Caco-2 (cell line): ENCODE measurements around the gene AUTS2. TPM values are rescaled to one million over a fixed set of nuclear protein-coding genes. Genes with fewer than 3 reads are reported as not detected.

Experiments
- BruUV-seq: library from RNA; stranded (reverse); fragments of 400-500 nt; replicated peaks from 2 replicates; lab custom pipeline; 2021; lab: Mats Ljungman, UMichigan
- CTCF ChIA-PET: fragments of 300-600 bp; sonication (Branson Sonifier 250); formaldehyde crosslinking; loops from one replicate; lab custom pipeline; 2022; ENCODE audit warnings: antibody characterized with exemption; lab: Charles Lee
- POLR2A ChIA-PET: fragments of 300-600 bp; sonication (Branson Sonifier 250); formaldehyde crosslinking; loops from one replicate; lab custom pipeline; 2022; ENCODE audit warnings: antibody characterized with exemption; lab: Charles Lee
- DNase-seq, 2 experiments: peaks; one replicate each; pipeline versions ENCODE4 v3.0.0 to v3.0.0-alpha.2; 2020 to 2022
- H3K27me3 ChIP-seq: replicated peaks from 2 replicates; pipeline ENCODE4 v1.6.0; 2011; ENCODE audit warnings: low read length; ENCODE audit not compliant: control insufficient read depth, insufficient read depth
- H3K36me3 ChIP-seq: 2 replicates; pipeline ENCODE4 v1.5.1; 2011; ENCODE audit warnings: low read length; ENCODE audit not compliant: control insufficient read depth, insufficient read depth
- H3K4me1 ChIP-seq: fragments of 250-450 bp; sonication (Bioruptor Pico); 2 replicates; pipeline ENCODE4 v1.5.1; 2020; ENCODE audit warnings: mild to moderate bottlenecking
- H3K4me3 ChIP-seq: 2 replicates; pipeline ENCODE4 v1.5.1; 2011; ENCODE audit warnings: low read depth, mild to moderate bottlenecking, control low read depth, low read length
- H3K9me3 ChIP-seq: fragments of 250-450 bp; sonication (Bioruptor Pico); 2 replicates; pipeline ENCODE4 v1.5.1; 2020; ENCODE audit warnings: mild to moderate bottlenecking, moderate library complexity
- H3K27ac Mint-ChIP-seq: one replicate; pipeline ENCODE4 v1.8.0; 2022; ENCODE audit warnings: mixed read lengths; ENCODE audit not compliant: unreplicated experiment
- H3K27me3 Mint-ChIP-seq: one replicate; pipeline ENCODE4 v1.8.0; 2022; ENCODE audit warnings: mixed read lengths; ENCODE audit not compliant: insufficient read depth, unreplicated experiment
- H3K36me3 Mint-ChIP-seq: one replicate; pipeline ENCODE4 v1.8.0; 2022; ENCODE audit warnings: mild to moderate bottlenecking, mixed read lengths; ENCODE audit not compliant: insufficient read depth, unreplicated experiment
- H3K4me1 Mint-ChIP-seq: one replicate; pipeline ENCODE4 v1.8.0; 2022; ENCODE audit warnings: low read depth, mixed read lengths; ENCODE audit not compliant: unreplicated experiment
- H3K4me3 Mint-ChIP-seq: one replicate; pipeline ENCODE4 v1.8.0; 2022; ENCODE audit warnings: mild to moderate bottlenecking, moderate library complexity, mixed read lengths; ENCODE audit not compliant: unreplicated experiment
- H3K9me3 Mint-ChIP-seq: one replicate; pipeline ENCODE4 v1.8.0; 2022; ENCODE audit warnings: mixed read lengths; ENCODE audit not compliant: unreplicated experiment
- intact Hi-C: fragments of 100-400 bp; cut with micrococcal nuclease; formaldehyde crosslinking; loops from one replicate; pipeline ENCODE4 v1.10.0; 2022; ENCODE audit not compliant: unreplicated experiment
- total RNA-seq: library from RNA; stranded (reverse); gene quantifications from 2 replicates; pipeline ENCODE4 v1.2.3, GENCODE V29; 2022
- TF ChIP-seq, protein P1 (sequence below), 2 experiments: fragments of 200-600 bp in 1 of 2; IDR thresholded peaks; 1 replicate in 1 of 2; 2 replicates in 1 of 2; pipeline versions ENCODE4 v1.5.1 to v1.8.0; 2011 to 2022; ENCODE audit warnings: antibody characterized with exemption in 1 of 2, control low read depth in 1 of 2, inconsistent platforms in 1 of 2, low read depth in 1 of 2, low read length in 1 of 2, mild to moderate bottlenecking in 1 of 2, moderate library complexity in 1 of 2; ENCODE audit not compliant: insufficient read depth in 1 of 2, severe bottlenecking in 1 of 2, unreplicated experiment in 1 of 2

AUTS2 gene
- total RNA-seq, 1 experiment from 2014 or later = 37.1 TPM

DNA sequence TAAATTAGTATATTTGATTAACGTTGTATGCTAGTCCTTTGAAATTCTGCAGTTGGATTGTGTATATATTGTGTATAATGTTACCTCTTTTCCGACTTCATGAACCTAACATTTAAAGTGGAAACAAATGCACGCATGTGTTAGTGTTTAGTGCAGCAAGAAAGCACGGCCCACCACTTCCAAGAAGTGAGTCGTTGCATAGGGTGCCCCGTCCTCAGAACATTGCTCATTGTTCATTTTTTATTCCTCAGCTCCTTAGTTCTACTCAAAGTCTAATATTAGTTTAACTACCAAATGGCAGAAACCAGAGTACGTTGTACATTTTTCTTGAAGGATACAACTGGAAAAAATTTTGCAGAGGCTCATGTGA lies 407.6 kb downstream of the AUTS2 start:
- no peaks in the 10 kb centered on the region for H3K4me1 ChIP-seq
- H3K27me3 ChIP-seq = no peaks in the 10 kb centered on the region
- Mint-ChIP-seq H3K27ac (no peak overlapping the region), H3K4me1 (no peaks in the 10 kb centered on the region), H3K36me3 (no peaks in the 10 kb centered on the region), H3K9me3 (no peaks in the 10 kb centered on the region), H3K27me3 (no peaks in the 10 kb centered on the region), H3K4me3 (no peak overlapping the region)
- POLR2A ChIA-PET = no interaction called here
- intact Hi-C loops = no loop called here
- H3K4me3 ChIP-seq = no peak overlapping the region
- BruUV-seq = no TSS peak
- no peaks in the 10 kb centered on the region for H3K36me3 ChIP-seq
- TF ChIP-seq, protein P1, sequence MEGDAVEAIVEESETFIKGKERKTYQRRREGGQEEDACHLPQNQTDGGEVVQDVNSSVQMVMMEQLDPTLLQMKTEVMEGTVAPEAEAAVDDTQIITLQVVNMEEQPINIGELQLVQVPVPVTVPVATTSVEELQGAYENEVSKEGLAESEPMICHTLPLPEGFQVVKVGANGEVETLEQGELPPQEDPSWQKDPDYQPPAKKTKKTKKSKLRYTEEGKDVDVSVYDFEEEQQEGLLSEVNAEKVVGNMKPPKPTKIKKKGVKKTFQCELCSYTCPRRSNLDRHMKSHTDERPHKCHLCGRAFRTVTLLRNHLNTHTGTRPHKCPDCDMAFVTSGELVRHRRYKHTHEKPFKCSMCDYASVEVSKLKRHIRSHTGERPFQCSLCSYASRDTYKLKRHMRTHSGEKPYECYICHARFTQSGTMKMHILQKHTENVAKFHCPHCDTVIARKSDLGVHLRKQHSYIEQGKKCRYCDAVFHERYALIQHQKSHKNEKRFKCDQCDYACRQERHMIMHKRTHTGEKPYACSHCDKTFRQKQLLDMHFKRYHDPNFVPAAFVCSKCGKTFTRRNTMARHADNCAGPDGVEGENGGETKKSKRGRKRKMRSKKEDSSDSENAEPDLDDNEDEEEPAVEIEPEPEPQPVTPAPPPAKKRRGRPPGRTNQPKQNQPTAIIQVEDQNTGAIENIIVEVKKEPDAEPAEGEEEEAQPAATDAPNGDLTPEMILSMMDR (IDR thresholded peaks at IDR 0.05; ENCODE audit: insufficient read depth in 1 of 2, low read depth in 1 of 2, low read length in 1 of 2, severe bottlenecking in 1 of 2, unreplicated experiment in 1 of 2) = no peak
- no peak for DNase-seq
- H3K9me3 ChIP-seq = no peaks in the 10 kb centered on the region
- CTCF ChIA-PET = no interaction called here

DNA sequence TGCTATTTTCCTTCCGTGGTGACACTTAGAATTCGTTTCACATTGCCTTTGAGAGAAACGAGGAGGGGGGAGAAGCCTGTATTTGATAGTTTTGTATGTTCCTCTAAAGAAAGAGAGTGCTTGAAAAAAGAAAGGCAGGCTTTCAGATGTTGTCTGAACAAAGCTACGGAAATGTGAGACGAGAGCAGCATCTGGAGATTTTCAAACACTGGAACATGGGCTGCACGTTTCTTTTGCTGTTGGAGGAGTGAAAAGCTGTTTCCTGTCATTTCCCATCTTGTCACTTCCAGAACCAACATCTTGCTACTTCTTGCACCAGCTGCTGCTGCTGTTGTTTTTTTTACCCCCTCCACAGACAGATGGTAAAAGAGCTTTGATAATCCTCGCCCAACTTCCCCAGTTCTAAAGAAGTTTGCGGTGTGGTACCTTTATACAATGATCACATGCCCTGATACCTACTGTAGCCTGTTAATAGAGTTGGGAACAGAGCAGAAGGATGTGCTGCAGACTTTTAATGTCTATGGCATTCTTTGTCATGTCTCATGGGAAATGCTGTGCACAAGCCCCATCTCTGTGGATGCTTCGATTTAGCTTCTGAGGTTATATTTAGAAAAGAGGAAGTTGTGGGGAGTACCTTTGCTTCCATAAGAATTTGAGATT lies 408.1 kb downstream of the AUTS2 start:
- POLR2A ChIA-PET = no interaction called here
- Mint-ChIP-seq H3K4me3 (no peak overlapping the region), H3K4me1 (no peaks in the 10 kb centered on the region), H3K36me3 (no peaks in the 10 kb centered on the region), H3K27ac (no peak overlapping the region), H3K9me3 (no peaks in the 10 kb centered on the region), H3K27me3 (no peaks in the 10 kb centered on the region)
- DNase-seq = no peak
- Histone ChIP-seq H3K9me3 (no peaks in the 10 kb centered on the region), H3K27me3 (no peaks in the 10 kb centered on the region), H3K36me3 (no peaks in the 10 kb centered on the region), H3K4me1 (no peaks in the 10 kb centered on the region), H3K4me3 (no peak overlapping the region)
- intact Hi-C loops = no loop called here
- BruUV-seq = no TSS peak
- CTCF ChIA-PET = no interaction called here
- TF ChIP-seq, protein P1 (IDR thresholded peaks at IDR 0.05; ENCODE audit: insufficient read depth in 1 of 2, low read depth in 1 of 2, low read length in 1 of 2, severe bottlenecking in 1 of 2, unreplicated experiment in 1 of 2) = no peak

DNA sequence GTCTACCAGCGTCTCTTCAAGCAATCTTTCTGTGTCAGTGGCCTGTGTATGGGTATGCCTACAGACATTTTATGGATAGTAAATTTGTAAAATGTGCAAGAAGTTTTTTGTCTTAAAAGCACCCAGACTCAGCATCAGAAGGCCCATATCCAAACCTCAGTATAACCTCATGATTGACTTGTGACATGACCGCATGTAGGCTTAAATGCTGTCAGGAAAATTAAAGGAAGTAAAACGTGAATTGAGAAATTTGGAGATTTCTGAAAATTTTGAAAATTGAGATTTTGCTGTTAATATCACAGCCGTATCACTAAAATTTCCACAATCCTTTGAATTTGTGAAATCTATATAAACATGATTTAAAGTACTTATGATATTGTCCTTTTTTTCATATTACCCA lies 410.2 kb downstream of the AUTS2 start:
- no peaks in the 10 kb centered on the region for H3K9me3 Mint-ChIP-seq
- H3K27ac Mint-ChIP-seq = no peak overlapping the region
- no peaks in the 10 kb centered on the region for H3K36me3 Mint-ChIP-seq
- Histone ChIP-seq H3K27me3 (no peaks in the 10 kb centered on the region), H3K9me3 (no peaks in the 10 kb centered on the region), H3K4me1 (no peaks in the 10 kb centered on the region), H3K36me3 (no peaks in the 10 kb centered on the region), H3K4me3 (no peak overlapping the region)
- H3K4me1 Mint-ChIP-seq = no peaks in the 10 kb centered on the region
- no peak overlapping the region for H3K4me3 Mint-ChIP-seq
- no peaks in the 10 kb centered on the region for H3K27me3 Mint-ChIP-seq
- intact Hi-C loops = no loop called here
- no peak for DNase-seq
- CTCF ChIA-PET = no interaction called here
- BruUV-seq = no TSS peak
- POLR2A ChIA-PET = no interaction called here
- TF ChIP-seq, protein P1 (IDR thresholded peaks at IDR 0.05; ENCODE audit: insufficient read depth in 1 of 2, low read depth in 1 of 2, low read length in 1 of 2, severe bottlenecking in 1 of 2, unreplicated experiment in 1 of 2) = no peak
